AG10803 (cell line): ENCODE results near the gene EGR2.

Source experiments
- DNase-seq: peaks from one replicate; pipeline ENCODE4 v3.0.0; 2010; ENCODE audit warnings: low read depth
- H3K4me3 ChIP-seq: 2 replicates; pipeline ENCODE4 v1.5.1; 2011; ENCODE audit warnings: mild to moderate bottlenecking, low read length, control low read depth
- CTCF ChIP-seq: conservative IDR thresholded peaks from 2 replicates; pipeline ENCODE4 v1.5.1; 2011; ENCODE audit warnings: mild to moderate bottlenecking, low read length, control low read depth, inconsistent platforms

The EGR2 gene

GRCh38 chr10:62779487-62780248 lies 36.5 kb downstream of the EGR2 start:
- H3K4me3 ChIP-seq: no peak overlapping the region
- DNase-seq: peak; percentile 29
- TF ChIP-seq CTCF: no peak

DNA sequence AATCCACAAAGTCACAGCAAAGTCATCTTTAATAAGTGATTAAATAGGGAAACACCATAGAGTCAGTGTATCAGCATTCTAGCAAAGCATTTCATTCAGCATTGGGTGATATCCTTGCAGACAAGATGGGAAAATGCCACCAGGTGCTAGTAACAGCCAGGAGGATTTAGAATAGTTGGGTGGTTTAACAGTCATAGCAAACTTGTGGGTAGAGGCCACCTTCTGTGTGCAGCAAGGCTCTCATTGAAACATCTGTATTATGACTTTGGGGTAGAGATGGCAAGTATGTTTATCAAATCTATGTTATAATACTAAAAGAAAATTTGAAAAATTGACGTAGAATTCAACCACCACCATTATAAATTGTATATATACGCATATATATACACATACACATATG lies 38.0 kb downstream of the EGR2 start:
- TF ChIP-seq CTCF: no peak
- no peak overlapping the region for H3K4me3 ChIP-seq
- no peak for DNase-seq

GRCh38 chr10:62772186-62772974 lies 43.8 kb downstream of the EGR2 start:
- H3K4me3 ChIP-seq: no peak overlapping the region
- no peak for TF ChIP-seq CTCF
- peak; percentile 47 for DNase-seq

GRCh38 chr10:62769574-62770242 lies 46.5 kb downstream of the EGR2 start:
- DNase-seq: peak; percentile 7
- H3K4me3 ChIP-seq: no peak overlapping the region
- no peak for TF ChIP-seq CTCF

DNA sequence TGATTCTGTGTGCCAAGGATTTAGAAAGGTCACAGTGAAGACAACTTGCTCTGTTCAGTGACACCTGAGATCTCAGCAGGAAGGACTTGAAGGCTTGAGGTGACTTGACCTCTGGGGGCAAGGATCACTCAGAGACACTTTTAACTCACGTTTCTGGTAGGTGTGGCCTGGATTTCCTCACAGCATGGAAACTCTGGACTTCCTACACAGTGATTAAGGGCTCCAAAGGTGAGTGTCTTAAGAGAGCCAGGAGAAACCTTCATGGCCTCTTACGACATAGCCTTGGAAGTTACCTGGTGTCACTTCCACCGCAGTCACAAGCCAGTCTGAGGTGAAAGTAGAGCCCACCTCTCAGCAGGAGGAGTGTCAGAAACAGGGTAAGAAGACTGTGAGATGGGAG lies 49.8 kb downstream of the EGR2 start:
- no peak overlapping the region for H3K4me3 ChIP-seq
- DNase-seq: no peak
- TF ChIP-seq CTCF: no peak

GRCh38 chr10:62765726-62766125 lies 50.4 kb downstream of the EGR2 start:
- H3K4me3 ChIP-seq: no peak overlapping the region
- no peak for TF ChIP-seq CTCF

More at GRCh38 chr10:62765726-62766125, 50.4 kb downstream of the EGR2 start:
- DNase-seq: no peak
